ENCODE measurements around the gene SSR3. TPM values are rescaled to one million over a fixed set of nuclear protein-coding genes. Genes with fewer than 3 reads are reported as not detected.

The SSR3 gene
- total RNA-seq, 6 experiments from 2014 or later = 622 to 815 (median 721) TPM

DNA sequence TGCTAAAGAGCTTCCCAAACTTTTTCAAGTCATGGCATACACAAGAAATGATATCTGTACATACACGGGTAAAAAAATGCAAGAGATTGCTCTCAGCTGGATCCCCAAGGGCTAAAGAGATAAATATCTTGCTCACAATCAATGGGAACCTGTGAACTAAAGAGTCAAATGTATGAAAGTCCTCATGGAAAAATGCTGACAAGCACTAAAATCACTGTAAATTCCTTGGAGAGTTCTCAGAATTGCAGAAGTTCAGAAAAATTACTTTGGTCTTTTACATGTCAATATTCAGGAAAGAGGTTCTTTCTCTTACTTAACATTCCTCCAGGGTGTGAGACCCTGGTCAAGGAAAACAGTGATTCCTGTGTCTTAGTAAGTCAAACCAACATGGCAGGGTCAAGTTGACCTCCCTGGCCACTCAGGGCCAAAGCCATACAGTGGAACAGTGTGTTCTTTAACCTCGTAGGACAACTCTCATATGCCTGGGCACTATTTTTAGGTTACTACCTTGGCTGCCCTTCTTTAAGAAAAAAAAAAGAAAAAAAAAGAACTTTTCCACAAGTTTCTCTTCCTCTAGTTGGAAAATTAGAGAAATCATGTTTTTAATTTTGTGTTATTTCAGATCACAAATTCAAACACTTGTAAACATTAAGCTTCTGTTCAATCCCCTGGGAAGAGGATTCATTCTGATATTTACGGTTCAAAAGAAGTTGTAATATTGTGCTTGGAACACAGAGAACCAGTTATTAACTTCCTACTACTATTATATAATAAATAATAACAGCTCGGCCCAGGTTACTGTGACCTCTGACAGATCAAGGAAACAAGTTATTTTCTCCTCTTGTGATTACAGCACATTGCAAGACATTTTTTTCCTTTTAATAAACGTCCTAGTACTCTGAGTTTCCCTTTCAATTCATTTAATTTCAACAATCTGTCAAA lies 12.5 kb downstream of the SSR3 start:
- Mint-ChIP-seq H3K4me1 (ENCODE audit: low read depth) (peaks cover 75% of the 10 kb centered on the region), H3K4me3 (no peak overlapping the region), H3K27me3 (ENCODE audit: insufficient read depth) (no peaks in the 10 kb centered on the region), H3K9me3 (no peaks in the 10 kb centered on the region), H3K36me3 (ENCODE audit: low read depth) (peaks cover 48% of the 10 kb centered on the region), H3K27ac (peak overlapping the region; percentile 71)
- TF ChIP-seq CTCF (IDR thresholded peaks at IDR 0.05) = no peak
- DNase-seq = no peak

DNA sequence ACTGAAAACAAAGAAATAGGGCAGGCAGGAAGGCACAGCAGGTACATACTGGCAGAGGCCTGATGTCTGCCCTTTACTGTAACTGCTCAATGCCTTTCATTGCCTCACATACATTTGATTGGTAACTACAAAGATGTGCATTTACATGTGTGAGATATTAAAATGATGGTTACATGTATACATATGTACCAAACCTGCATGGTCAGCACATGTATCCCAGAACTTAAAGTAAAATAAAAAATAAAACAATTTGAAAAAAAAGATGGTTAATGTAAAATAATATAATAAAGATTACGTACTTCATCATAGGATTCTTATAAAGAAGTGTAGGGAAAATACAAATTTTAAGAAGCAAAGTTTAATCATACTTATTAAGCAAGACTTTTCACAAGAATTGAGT lies 15.1 kb downstream of the SSR3 start:
- Mint-ChIP-seq H3K36me3 (ENCODE audit: low read depth) (peaks cover 27% of the 10 kb centered on the region), H3K4me1 (ENCODE audit: low read depth) (peaks cover 75% of the 10 kb centered on the region)
- no peak for TF ChIP-seq CTCF (IDR thresholded peaks at IDR 0.05)

GRCh38 chr3:156539051-156539450 lies 15.9 kb downstream of the SSR3 start:
- Mint-ChIP-seq H3K27me3 (ENCODE audit: insufficient read depth) (peaks cover 5% of the 10 kb centered on the region; the same call in 1 of the 2 replicates), H3K36me3 (ENCODE audit: low read depth) (peaks cover 20% of the 10 kb centered on the region), H3K27ac (no peak overlapping the region; the same call in 1 of the 2 replicates), H3K4me1 (ENCODE audit: low read depth) (peaks cover 74% of the 10 kb centered on the region), H3K9me3 (no peaks in the 10 kb centered on the region), H3K4me3 (no peak overlapping the region)
- no peak for TF ChIP-seq CTCF (IDR thresholded peaks at IDR 0.05)
- no peak for DNase-seq

More for the DNA sequence above, 15.1 kb downstream of the SSR3 start:
- H3K27ac Mint-ChIP-seq = no peak overlapping the region; the same call in 1 of the 2 replicates
- peaks cover 1% of the 10 kb centered on the region; the same call in 1 of the 2 replicates for H3K27me3 Mint-ChIP-seq (ENCODE audit: insufficient read depth)
- DNase-seq = no peak
- H3K9me3 Mint-ChIP-seq = no peaks in the 10 kb centered on the region
- H3K4me3 Mint-ChIP-seq = no peak overlapping the region

DNA sequence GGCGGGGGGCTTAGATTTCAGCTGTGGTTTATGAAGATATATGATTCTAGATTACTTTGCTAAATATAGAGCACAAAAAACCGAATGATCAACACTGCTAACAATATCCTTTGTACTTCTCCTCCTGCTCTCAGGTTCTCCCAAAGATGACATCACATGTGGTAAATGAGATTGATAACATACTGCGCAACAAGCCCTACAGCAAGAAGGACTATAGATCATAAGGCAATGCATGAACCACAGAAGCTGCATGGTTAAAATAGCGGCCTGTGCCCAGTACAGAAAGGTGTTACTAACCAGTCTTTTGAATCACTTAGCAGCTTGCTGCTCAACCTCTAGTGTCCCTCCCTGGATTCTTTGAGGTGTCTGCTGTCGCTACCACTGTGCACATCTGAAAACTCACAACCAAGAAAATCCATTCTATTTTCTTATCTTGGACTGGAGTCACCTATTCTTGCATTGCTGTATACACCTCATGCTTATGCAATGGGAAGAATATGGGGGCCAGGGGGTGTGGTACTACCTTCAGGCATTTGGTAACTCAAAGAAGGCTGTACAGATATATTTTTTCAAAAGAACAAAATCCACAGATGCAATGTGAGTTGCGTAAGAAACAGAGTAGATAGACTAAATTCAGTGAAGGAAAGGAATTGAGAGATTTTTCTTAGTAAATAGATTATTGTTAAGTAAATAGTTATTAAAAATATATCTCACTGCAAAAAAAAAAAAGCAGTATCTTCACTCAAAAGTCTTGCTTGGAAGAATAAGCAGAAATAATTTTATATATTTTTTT lies 18.2 kb downstream of the SSR3 start:
- H3K4me3 Mint-ChIP-seq = no peak overlapping the region
- H3K36me3 Mint-ChIP-seq (ENCODE audit: low read depth) = peaks cover 11% of the 10 kb centered on the region; the same call in 1 of the 2 replicates
- H3K27me3 Mint-ChIP-seq (ENCODE audit: insufficient read depth) = peaks cover 5% of the 10 kb centered on the region
- DNase-seq = no peak
- H3K4me1 Mint-ChIP-seq (ENCODE audit: low read depth) = peaks cover 66% of the 10 kb centered on the region
- H3K9me3 Mint-ChIP-seq = no peaks in the 10 kb centered on the region
- peak overlapping the region; percentile 62 for H3K27ac Mint-ChIP-seq
- TF ChIP-seq CTCF (IDR thresholded peaks at IDR 0.05) = no peak

DNA sequence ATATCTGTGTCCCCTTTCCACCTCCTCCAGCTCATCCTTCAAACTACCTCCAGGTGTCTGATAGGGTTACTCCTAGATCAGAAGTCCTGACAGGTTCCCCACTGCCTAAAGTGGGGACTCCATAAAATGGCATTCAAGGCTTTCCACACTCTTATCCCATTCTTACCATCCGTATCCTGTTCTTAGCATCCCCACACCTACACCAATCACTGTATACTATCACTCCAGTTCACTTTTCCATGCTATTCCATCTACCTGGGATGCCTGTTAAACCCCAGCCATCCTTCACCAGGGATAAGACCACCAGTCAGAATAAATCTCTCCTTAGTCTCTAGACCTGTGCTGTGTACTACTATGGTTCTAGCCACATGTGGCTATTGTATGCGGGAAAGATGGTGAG lies 19.1 kb downstream of the SSR3 start:
- Mint-ChIP-seq H3K4me1 (ENCODE audit: low read depth) (peaks cover 65% of the 10 kb centered on the region), H3K9me3 (no peaks in the 10 kb centered on the region), H3K36me3 (ENCODE audit: low read depth) (peaks cover 11% of the 10 kb centered on the region; the same call in 1 of the 2 replicates), H3K4me3 (no peak overlapping the region), H3K27ac (peak overlapping the region; percentile 81), H3K27me3 (ENCODE audit: insufficient read depth) (peaks cover 5% of the 10 kb centered on the region)
- no peak for DNase-seq
- TF ChIP-seq CTCF (IDR thresholded peaks at IDR 0.05) = no peak
